Caco-2 (cell line): Measurements from ENCODE around the gene ATG4B. TPM values are rescaled to one million over a fixed set of nuclear protein-coding genes. Genes with fewer than 3 reads are reported as not detected.

Experiments
- BruUV-seq: library from RNA; stranded (reverse); fragments of 400-500 nt; replicated peaks from 2 replicates; lab custom pipeline; 2021; lab: Mats Ljungman, UMichigan
- CTCF ChIA-PET: fragments of 300-600 bp; sonication (Branson Sonifier 250); formaldehyde crosslinking; loops from one replicate; lab custom pipeline; 2022; ENCODE audit warnings: antibody characterized with exemption; lab: Charles Lee
- POLR2A ChIA-PET: fragments of 300-600 bp; sonication (Branson Sonifier 250); formaldehyde crosslinking; loops from one replicate; lab custom pipeline; 2022; ENCODE audit warnings: antibody characterized with exemption; lab: Charles Lee
- DNase-seq, 2 experiments: peaks; one replicate each; pipeline versions ENCODE4 v3.0.0 to v3.0.0-alpha.2; 2020 to 2022
- H3K27me3 ChIP-seq: replicated peaks from 2 replicates; pipeline ENCODE4 v1.6.0; 2011; ENCODE audit warnings: low read length; ENCODE audit not compliant: control insufficient read depth, insufficient read depth
- H3K36me3 ChIP-seq: 2 replicates; pipeline ENCODE4 v1.5.1; 2011; ENCODE audit warnings: low read length; ENCODE audit not compliant: control insufficient read depth, insufficient read depth
- H3K4me1 ChIP-seq: fragments of 250-450 bp; sonication (Bioruptor Pico); 2 replicates; pipeline ENCODE4 v1.5.1; 2020; ENCODE audit warnings: mild to moderate bottlenecking
- H3K4me3 ChIP-seq: 2 replicates; pipeline ENCODE4 v1.5.1; 2011; ENCODE audit warnings: low read depth, mild to moderate bottlenecking, control low read depth, low read length
- H3K9me3 ChIP-seq: fragments of 250-450 bp; sonication (Bioruptor Pico); 2 replicates; pipeline ENCODE4 v1.5.1; 2020; ENCODE audit warnings: mild to moderate bottlenecking, moderate library complexity
- H3K27ac Mint-ChIP-seq: one replicate; pipeline ENCODE4 v1.8.0; 2022; ENCODE audit warnings: mixed read lengths; ENCODE audit not compliant: unreplicated experiment
- H3K27me3 Mint-ChIP-seq: one replicate; pipeline ENCODE4 v1.8.0; 2022; ENCODE audit warnings: mixed read lengths; ENCODE audit not compliant: insufficient read depth, unreplicated experiment
- H3K36me3 Mint-ChIP-seq: one replicate; pipeline ENCODE4 v1.8.0; 2022; ENCODE audit warnings: mild to moderate bottlenecking, mixed read lengths; ENCODE audit not compliant: insufficient read depth, unreplicated experiment
- H3K4me1 Mint-ChIP-seq: one replicate; pipeline ENCODE4 v1.8.0; 2022; ENCODE audit warnings: low read depth, mixed read lengths; ENCODE audit not compliant: unreplicated experiment
- H3K4me3 Mint-ChIP-seq: one replicate; pipeline ENCODE4 v1.8.0; 2022; ENCODE audit warnings: mild to moderate bottlenecking, moderate library complexity, mixed read lengths; ENCODE audit not compliant: unreplicated experiment
- H3K9me3 Mint-ChIP-seq: one replicate; pipeline ENCODE4 v1.8.0; 2022; ENCODE audit warnings: mixed read lengths; ENCODE audit not compliant: unreplicated experiment
- intact Hi-C: fragments of 100-400 bp; cut with micrococcal nuclease; formaldehyde crosslinking; loops from one replicate; pipeline ENCODE4 v1.10.0; 2022; ENCODE audit not compliant: unreplicated experiment
- total RNA-seq: library from RNA; stranded (reverse); gene quantifications from 2 replicates; pipeline ENCODE4 v1.2.3, GENCODE V29; 2022
- TF ChIP-seq, protein P1 (sequence below), 2 experiments: fragments of 200-600 bp in 1 of 2; IDR thresholded peaks; 1 replicate in 1 of 2; 2 replicates in 1 of 2; pipeline versions ENCODE4 v1.5.1 to v1.8.0; 2011 to 2022; ENCODE audit warnings: antibody characterized with exemption in 1 of 2, control low read depth in 1 of 2, inconsistent platforms in 1 of 2, low read depth in 1 of 2, low read length in 1 of 2, mild to moderate bottlenecking in 1 of 2, moderate library complexity in 1 of 2; ENCODE audit not compliant: insufficient read depth in 1 of 2, severe bottlenecking in 1 of 2, unreplicated experiment in 1 of 2

The ATG4B gene
- total RNA-seq, 1 experiment from 2014 or later, result 94.5 TPM

DNA sequence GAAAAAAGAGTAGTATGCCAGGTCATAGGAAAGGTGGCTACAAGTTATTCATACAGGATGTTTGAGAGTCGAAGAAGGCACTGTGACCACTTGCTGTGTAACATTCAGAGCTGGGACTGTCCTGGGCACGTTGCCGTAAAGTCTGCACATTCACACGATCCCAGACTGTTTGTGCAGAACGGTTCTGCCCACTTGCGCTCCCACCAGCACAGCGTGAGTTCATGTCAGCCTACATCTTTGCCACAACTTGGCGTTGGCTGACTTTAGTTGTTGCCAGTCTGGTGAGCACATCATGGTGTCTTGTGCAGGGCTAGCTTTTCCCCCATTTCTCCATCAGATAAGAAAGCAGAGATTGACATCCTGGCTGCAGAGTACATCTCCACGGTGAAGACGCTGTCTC, 71.4 kb downstream of the ATG4B start:
- CTCF ChIA-PET, result no interaction called here

GRCh38 chr2:241719093-241719492, 81.6 kb downstream of the ATG4B start:
- H3K9me3 ChIP-seq, result 0 out of 2 replicates have a peak, but pooled peaks cover 3% of the 10 kb centered on the region
- intact Hi-C loops, result no loop called here
- Mint-ChIP-seq H3K4me3 (no peak overlapping the region), H3K9me3 (no peaks in the 10 kb centered on the region), H3K27me3 (no peaks in the 10 kb centered on the region), H3K4me1 (no peaks in the 10 kb centered on the region), H3K36me3 (peaks cover 64% of the 10 kb centered on the region), H3K27ac (no peak overlapping the region)
- H3K36me3 ChIP-seq, result peaks cover 2% of the 10 kb centered on the region
- CTCF ChIA-PET, result no interaction called here
- H3K4me3 ChIP-seq, result no peak overlapping the region
- no TSS peak for BruUV-seq
- no peak for DNase-seq
- POLR2A ChIA-PET, result no interaction called here
- TF ChIP-seq, protein P1, sequence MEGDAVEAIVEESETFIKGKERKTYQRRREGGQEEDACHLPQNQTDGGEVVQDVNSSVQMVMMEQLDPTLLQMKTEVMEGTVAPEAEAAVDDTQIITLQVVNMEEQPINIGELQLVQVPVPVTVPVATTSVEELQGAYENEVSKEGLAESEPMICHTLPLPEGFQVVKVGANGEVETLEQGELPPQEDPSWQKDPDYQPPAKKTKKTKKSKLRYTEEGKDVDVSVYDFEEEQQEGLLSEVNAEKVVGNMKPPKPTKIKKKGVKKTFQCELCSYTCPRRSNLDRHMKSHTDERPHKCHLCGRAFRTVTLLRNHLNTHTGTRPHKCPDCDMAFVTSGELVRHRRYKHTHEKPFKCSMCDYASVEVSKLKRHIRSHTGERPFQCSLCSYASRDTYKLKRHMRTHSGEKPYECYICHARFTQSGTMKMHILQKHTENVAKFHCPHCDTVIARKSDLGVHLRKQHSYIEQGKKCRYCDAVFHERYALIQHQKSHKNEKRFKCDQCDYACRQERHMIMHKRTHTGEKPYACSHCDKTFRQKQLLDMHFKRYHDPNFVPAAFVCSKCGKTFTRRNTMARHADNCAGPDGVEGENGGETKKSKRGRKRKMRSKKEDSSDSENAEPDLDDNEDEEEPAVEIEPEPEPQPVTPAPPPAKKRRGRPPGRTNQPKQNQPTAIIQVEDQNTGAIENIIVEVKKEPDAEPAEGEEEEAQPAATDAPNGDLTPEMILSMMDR (IDR thresholded peaks at IDR 0.05; ENCODE audit: insufficient read depth in 1 of 2, low read depth in 1 of 2, low read length in 1 of 2, severe bottlenecking in 1 of 2, unreplicated experiment in 1 of 2), result no peak
- H3K4me1 ChIP-seq, result no peaks in the 10 kb centered on the region
- H3K27me3 ChIP-seq, result no peaks in the 10 kb centered on the region

More for the DNA sequence above, 71.4 kb downstream of the ATG4B start:
- POLR2A ChIA-PET, result no interaction called here
- BruUV-seq, result no TSS peak
- intact Hi-C loops, result no loop called here
- H3K27me3 ChIP-seq, result no peaks in the 10 kb centered on the region
- no peaks in the 10 kb centered on the region for H3K9me3 ChIP-seq
- Mint-ChIP-seq H3K27me3 (no peaks in the 10 kb centered on the region), H3K9me3 (peaks cover 8% of the 10 kb centered on the region), H3K4me3 (no peak overlapping the region), H3K27ac (no peak overlapping the region), H3K36me3 (peaks cover 73% of the 10 kb centered on the region), H3K4me1 (no peaks in the 10 kb centered on the region)
- H3K4me1 ChIP-seq, result no peaks in the 10 kb centered on the region
- H3K36me3 ChIP-seq, result no peaks in the 10 kb centered on the region; the same call in 1 of the 2 replicates
- H3K4me3 ChIP-seq, result no peak overlapping the region
- TF ChIP-seq, protein P1 (IDR thresholded peaks at IDR 0.05; ENCODE audit: insufficient read depth in 1 of 2, low read depth in 1 of 2, low read length in 1 of 2, severe bottlenecking in 1 of 2, unreplicated experiment in 1 of 2), result no peak
- no peak for DNase-seq

- H3K27me3 ChIP-seq, result no peaks in the 10 kb centered on the region
- H3K4me1 Mint-ChIP-seq, result no peaks in the 10 kb centered on the region
- H3K36me3 ChIP-seq, result peaks cover 2% of the 10 kb centered on the region
- 0 out of 2 replicates have a peak, but pooled peaks cover 3% of the 10 kb centered on the region for H3K9me3 ChIP-seq
- ChIA-PET POLR2A (no interaction called here), CTCF (no interaction called here)
- H3K36me3 Mint-ChIP-seq, result peaks cover 56% of the 10 kb centered on the region
- H3K27ac Mint-ChIP-seq, result no peak overlapping the region
- H3K4me3 Mint-ChIP-seq, result no peak overlapping the region
- H3K27me3 Mint-ChIP-seq, result no peaks in the 10 kb centered on the region
- intact Hi-C loops, result no loop called here
- H3K9me3 Mint-ChIP-seq, result no peaks in the 10 kb centered on the region
- TF ChIP-seq, protein P1 (IDR thresholded peaks at IDR 0.05; ENCODE audit: insufficient read depth in 1 of 2, low read depth in 1 of 2, low read length in 1 of 2, severe bottlenecking in 1 of 2, unreplicated experiment in 1 of 2), result no peak
- no peak overlapping the region for H3K4me3 ChIP-seq
- no TSS peak for BruUV-seq
- no peaks in the 10 kb centered on the region for H3K4me1 ChIP-seq
- DNase-seq, result no peak
Measured at GRCh38 chr2:241720099-241720498, 82.6 kb downstream of the ATG4B start.
